ENCODE results near the gene SPAG9.
A peak's percentile ranks its signal among the peaks of the same experiment; 100 is the strongest.

SPAG9 gene

DNA sequence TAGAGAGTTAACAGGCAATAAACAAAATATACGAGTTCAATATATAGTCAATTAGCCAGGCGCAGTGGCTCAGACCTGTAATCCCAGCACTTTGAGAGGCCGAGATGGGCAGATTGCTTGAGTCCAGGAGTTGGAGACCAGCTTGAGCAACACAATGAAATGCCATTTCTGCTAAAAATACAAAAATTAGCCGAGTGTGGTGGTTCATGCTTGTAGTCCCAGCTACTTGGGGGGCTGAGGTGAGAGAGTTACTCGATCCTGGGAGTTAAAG is 184.7 kb downstream of the SPAG9 start:
- DNase-seq (ENCODE audit: low spot score) (no peak), ATAC-seq (ENCODE audit: low read depth) (no peak)
- Histone ChIP-seq H3K4me3 (ENCODE audit: severe bottlenecking) (no peak overlapping the region), H3K27me3 (ENCODE audit: insufficient read depth, poor library complexity, severe bottlenecking) (no peaks in the 10 kb centered on the region), H3K36me3 (ENCODE audit: low read depth) (no peaks in the 10 kb centered on the region), H3K4me1 (ENCODE audit: insufficient read depth, poor library complexity, severe bottlenecking) (peaks cover 31% of the 10 kb centered on the region), H3K9me3 (ENCODE audit: severe bottlenecking) (no peaks in the 10 kb centered on the region), H3K27ac (ENCODE audit: poor library complexity, severe bottlenecking) (peak overlapping the region; percentile 10)
- TF ChIP-seq, protein P1, sequence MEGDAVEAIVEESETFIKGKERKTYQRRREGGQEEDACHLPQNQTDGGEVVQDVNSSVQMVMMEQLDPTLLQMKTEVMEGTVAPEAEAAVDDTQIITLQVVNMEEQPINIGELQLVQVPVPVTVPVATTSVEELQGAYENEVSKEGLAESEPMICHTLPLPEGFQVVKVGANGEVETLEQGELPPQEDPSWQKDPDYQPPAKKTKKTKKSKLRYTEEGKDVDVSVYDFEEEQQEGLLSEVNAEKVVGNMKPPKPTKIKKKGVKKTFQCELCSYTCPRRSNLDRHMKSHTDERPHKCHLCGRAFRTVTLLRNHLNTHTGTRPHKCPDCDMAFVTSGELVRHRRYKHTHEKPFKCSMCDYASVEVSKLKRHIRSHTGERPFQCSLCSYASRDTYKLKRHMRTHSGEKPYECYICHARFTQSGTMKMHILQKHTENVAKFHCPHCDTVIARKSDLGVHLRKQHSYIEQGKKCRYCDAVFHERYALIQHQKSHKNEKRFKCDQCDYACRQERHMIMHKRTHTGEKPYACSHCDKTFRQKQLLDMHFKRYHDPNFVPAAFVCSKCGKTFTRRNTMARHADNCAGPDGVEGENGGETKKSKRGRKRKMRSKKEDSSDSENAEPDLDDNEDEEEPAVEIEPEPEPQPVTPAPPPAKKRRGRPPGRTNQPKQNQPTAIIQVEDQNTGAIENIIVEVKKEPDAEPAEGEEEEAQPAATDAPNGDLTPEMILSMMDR (IDR thresholded peaks at IDR 0.05; ENCODE audit: poor library complexity, severe bottlenecking): no peak

DNA sequence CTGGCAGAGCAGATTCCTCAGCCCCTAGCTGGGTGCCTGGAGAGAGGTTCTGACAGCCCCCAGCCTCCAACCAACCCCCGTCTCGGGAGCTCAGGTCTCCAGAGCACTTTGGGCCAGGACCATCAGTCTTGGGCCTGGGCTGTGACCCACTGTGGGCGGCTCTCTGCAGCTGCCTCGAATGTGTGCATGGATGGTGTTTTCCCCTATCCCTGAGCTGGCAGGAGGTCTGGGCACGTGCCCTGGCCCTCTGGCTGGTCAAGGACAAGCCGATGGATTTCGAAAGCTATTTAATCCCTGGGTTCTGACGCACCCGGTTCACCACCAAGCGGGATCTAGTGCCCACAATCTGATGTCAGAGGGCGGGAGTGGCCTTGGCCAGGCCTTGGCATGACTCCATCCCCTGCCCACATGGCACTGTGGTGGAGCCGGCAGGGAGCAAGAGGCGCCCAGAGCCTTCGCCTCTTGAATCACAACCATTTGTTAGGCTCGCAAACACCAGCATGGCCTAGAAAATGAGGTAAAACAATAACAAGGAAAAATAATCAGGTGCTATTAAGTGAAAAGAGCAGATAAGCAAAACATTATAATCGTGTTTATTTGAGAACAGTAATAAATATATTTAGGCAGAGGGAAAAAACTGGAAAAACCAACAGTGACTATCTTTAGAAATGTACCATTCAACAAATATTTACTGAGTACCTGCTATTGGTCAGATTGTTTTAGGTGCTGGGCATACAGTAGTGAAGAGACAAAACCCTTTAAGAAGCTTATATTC is 185.3 kb downstream of the SPAG9 start:
- DNase-seq (ENCODE audit: low spot score) (no peak), ATAC-seq (ENCODE audit: low read depth) (peak; percentile 46)
- H3K4me3 ChIP-seq (ENCODE audit: severe bottlenecking): no peak overlapping the region
- no peaks in the 10 kb centered on the region for H3K9me3 ChIP-seq (ENCODE audit: severe bottlenecking)
- peaks cover 35% of the 10 kb centered on the region for H3K4me1 ChIP-seq (ENCODE audit: insufficient read depth, poor library complexity, severe bottlenecking)
- TF ChIP-seq, protein P1 (IDR thresholded peaks at IDR 0.05; ENCODE audit: poor library complexity, severe bottlenecking): no peak
- H3K27me3 ChIP-seq (ENCODE audit: insufficient read depth, poor library complexity, severe bottlenecking): no peaks in the 10 kb centered on the region
- no peaks in the 10 kb centered on the region for H3K36me3 ChIP-seq (ENCODE audit: low read depth)
- peak overlapping the region; percentile 10 for H3K27ac ChIP-seq (ENCODE audit: poor library complexity, severe bottlenecking)

DNA sequence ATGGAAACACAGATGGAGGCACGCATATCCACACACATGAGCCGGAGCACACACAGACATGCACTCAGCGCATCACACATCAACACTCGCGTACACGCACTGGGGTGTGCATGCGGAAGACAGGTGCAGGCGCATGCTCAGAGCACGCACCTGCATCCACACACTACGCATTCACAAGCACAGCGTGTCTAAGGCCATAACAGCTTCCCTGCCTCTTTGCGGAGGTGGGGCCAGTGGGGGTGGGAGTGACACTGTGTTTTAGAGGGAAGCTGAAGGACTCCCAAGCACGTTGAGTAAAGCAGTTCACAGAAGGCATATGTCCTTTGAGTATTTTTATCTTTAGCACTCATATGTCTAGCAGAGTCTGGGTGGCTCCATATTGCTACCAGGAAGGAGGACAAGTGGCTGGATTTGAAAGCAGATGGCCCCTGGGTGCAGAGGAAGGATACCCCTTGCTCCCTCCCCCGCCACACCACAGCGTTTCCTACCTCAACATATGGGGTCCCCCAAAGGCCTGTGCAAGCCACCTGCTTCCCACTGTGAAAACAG is 185.9 kb downstream of the SPAG9 start:
- H3K4me3 ChIP-seq (ENCODE audit: severe bottlenecking): no peak overlapping the region
- TF ChIP-seq, protein P1 (IDR thresholded peaks at IDR 0.05; ENCODE audit: poor library complexity, severe bottlenecking): no peak
- H3K27me3 ChIP-seq (ENCODE audit: insufficient read depth, poor library complexity, severe bottlenecking): no peaks in the 10 kb centered on the region
- ATAC-seq (ENCODE audit: low read depth) (no peak), DNase-seq (ENCODE audit: low spot score) (no peak)
- peak overlapping the region; percentile 10 for H3K27ac ChIP-seq (ENCODE audit: poor library complexity, severe bottlenecking)
- no peaks in the 10 kb centered on the region for H3K9me3 ChIP-seq (ENCODE audit: severe bottlenecking)
- no peaks in the 10 kb centered on the region for H3K36me3 ChIP-seq (ENCODE audit: low read depth)
- peaks cover 35% of the 10 kb centered on the region for H3K4me1 ChIP-seq (ENCODE audit: insufficient read depth, poor library complexity, severe bottlenecking)

DNA sequence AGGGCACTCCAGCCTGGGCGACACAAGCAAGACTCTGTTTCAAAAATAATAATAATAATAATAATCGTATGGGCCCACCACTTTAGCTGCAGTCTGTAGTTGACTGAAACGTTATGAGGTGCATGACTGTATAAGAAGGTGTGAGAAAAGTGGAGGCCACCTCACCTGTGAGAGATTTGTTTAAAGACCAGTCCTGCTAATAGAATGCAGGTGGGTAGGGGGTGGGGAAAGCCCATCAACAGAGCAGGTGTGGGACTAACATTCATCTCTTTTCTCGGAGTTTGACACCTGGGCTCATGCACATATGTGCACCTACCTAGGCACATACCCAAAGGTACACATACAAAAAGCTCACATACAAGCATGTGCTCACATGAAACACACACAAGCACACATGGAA is 186.5 kb downstream of the SPAG9 start:
- H3K4me3 ChIP-seq (ENCODE audit: severe bottlenecking): no peak overlapping the region
- H3K4me1 ChIP-seq (ENCODE audit: insufficient read depth, poor library complexity, severe bottlenecking): peaks cover 35% of the 10 kb centered on the region
- TF ChIP-seq, protein P1 (IDR thresholded peaks at IDR 0.05; ENCODE audit: poor library complexity, severe bottlenecking): no peak
- H3K36me3 ChIP-seq (ENCODE audit: low read depth): no peaks in the 10 kb centered on the region
- H3K9me3 ChIP-seq (ENCODE audit: severe bottlenecking): no peaks in the 10 kb centered on the region
- ATAC-seq (ENCODE audit: low read depth) (no peak), DNase-seq (ENCODE audit: low spot score) (no peak)
- peak overlapping the region; percentile 70 for H3K27ac ChIP-seq (ENCODE audit: poor library complexity, severe bottlenecking)
- no peaks in the 10 kb centered on the region for H3K27me3 ChIP-seq (ENCODE audit: insufficient read depth, poor library complexity, severe bottlenecking)
